Activated CD8-positive, alpha-beta memory T cell treated with anti-CD3 and anti-CD28 coated beads for 36 hours (primary cell): ENCODE measurements around the gene TMEM203. TPM values are rescaled to one million over a fixed set of nuclear protein-coding genes. Genes with fewer than 3 reads are reported as not detected.

Experiments
- CTCF ChIA-PET: fragments of 350-600 bp; sonication (Branson Sonifier 250); formaldehyde crosslinking; loops from one replicate; lab custom pipeline; 2021; ENCODE audit warnings: antibody characterized with exemption; lab: Charles Lee
- POLR2A ChIA-PET: fragments of 350-600 bp; sonication (Branson Sonifier 250); formaldehyde crosslinking; loops from one replicate; lab custom pipeline; 2021; ENCODE audit warnings: antibody characterized with exemption; lab: Charles Lee
- total RNA-seq, 2 experiments: library from RNA; stranded (reverse); gene quantifications; one replicate each; pipeline ENCODE4 v1.2.3, GENCODE V29; 2021

TMEM203 gene
- total RNA-seq, 2 experiments from 2014 or later = 47.0 to 47.1 TPM

GRCh38 chr9:137234055-137234697 is 28.7 kb upstream of the TMEM203 start:
- ChIA-PET POLR2A (interaction anchor here (1.0 kb wide), 1 partner anchor 67 kb away, joined by 3 read pairs; no protein-coding TSS in a partner anchor), CTCF (interaction anchor here (0.8 to 1.5 kb wide), 2 partner anchors 38 to 105 kb away, joined by 3 read pairs; no protein-coding TSS in a partner anchor)

- POLR2A ChIA-PET = no interaction called here
- CTCF ChIA-PET = no interaction called here
These were observed 27.9 kb upstream of the TMEM203 start for GRCh38 chr9:137233143-137233980.

DNA sequence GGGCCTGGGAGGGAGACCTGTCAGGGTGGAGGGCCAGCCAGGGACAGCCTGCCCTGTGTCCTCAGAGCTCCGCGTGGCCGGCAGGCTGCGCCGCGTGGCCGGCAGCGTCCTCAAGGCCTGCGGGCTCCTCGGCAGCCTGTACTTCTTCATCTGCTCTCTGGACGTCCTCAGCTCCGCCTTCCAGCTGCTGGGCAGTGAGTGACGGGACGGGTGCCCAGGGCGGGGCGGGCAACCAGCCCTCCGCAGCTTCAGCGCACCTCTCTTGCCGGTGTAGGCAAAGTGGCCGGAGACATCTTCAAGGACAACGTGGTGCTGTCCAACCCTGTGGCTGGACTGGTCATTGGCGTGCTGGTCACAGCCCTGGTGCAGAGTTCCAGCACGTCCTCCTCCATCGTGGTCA is 27.1 kb upstream of the TMEM203 start:
- ChIA-PET POLR2A (no interaction called here), CTCF (no interaction called here)

- CTCF ChIA-PET = no interaction called here
- POLR2A ChIA-PET = no interaction called here
These were observed 26.7 kb upstream of the TMEM203 start for GRCh38 chr9:137232101-137232500.

DNA sequence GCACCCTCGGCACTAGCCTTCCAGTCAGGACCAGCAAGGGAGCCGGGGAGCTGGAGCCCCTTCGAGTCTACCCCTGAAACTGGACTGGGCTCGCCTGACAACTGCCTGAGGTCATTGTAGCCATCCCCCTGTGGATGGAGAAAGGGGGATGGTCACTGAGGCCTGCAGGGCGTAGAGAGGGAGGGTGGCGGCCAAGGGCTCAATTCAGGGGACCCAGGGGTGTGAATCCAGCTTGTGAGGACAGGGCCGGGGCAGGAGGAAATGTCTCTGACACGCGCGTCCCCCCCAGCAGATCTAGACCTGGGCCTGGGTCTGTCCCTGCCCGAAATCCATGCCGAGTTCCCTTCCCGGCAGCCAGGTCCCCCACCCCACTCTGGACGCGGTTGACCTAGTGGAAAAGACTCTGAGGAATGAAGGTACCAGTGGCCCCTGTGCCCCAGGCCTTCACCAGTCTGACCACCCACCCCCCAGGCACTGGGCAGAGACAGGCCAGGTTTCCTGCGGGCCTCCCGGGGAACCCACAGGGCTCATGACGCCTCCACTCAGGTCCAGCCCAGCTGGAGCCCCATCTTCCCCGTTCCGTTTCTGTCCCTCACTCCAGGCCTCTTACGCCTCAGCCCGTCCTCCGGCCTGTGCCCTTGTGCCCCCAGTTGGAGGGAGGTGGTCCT is 26.1 kb upstream of the TMEM203 start:
- CTCF ChIA-PET = interaction anchor here (0.6 to 1.2 kb wide), 2 partner anchors 43 to 108 kb away, joined by 4 read pairs; partner anchors contain the start of genes ANAPC2 and SSNA1
- POLR2A ChIA-PET = no interaction called here

GRCh38 chr9:137230705-137231371 is 25.4 kb upstream of the TMEM203 start, which contains the start of gene SLC34A3:
SLC34A3 (plus strand) TSS chr9:137230901; CDS start chr9:137231703, 802 bp downstream.
- POLR2A ChIA-PET = no interaction called here
- CTCF ChIA-PET = interaction anchor here (1.2 kb wide), 1 partner anchor 42 kb away, joined by 4 read pairs; the partner anchor contains the start of genes ANAPC2 and SSNA1

GRCh38 chr9:137229903-137230704 is 24.7 kb upstream of the TMEM203 start:
- POLR2A ChIA-PET = no interaction called here
- CTCF ChIA-PET = interaction anchor here (1.2 kb wide), 1 partner anchor 41 kb away, joined by 4 read pairs; the partner anchor contains the start of genes ANAPC2 and SSNA1

DNA sequence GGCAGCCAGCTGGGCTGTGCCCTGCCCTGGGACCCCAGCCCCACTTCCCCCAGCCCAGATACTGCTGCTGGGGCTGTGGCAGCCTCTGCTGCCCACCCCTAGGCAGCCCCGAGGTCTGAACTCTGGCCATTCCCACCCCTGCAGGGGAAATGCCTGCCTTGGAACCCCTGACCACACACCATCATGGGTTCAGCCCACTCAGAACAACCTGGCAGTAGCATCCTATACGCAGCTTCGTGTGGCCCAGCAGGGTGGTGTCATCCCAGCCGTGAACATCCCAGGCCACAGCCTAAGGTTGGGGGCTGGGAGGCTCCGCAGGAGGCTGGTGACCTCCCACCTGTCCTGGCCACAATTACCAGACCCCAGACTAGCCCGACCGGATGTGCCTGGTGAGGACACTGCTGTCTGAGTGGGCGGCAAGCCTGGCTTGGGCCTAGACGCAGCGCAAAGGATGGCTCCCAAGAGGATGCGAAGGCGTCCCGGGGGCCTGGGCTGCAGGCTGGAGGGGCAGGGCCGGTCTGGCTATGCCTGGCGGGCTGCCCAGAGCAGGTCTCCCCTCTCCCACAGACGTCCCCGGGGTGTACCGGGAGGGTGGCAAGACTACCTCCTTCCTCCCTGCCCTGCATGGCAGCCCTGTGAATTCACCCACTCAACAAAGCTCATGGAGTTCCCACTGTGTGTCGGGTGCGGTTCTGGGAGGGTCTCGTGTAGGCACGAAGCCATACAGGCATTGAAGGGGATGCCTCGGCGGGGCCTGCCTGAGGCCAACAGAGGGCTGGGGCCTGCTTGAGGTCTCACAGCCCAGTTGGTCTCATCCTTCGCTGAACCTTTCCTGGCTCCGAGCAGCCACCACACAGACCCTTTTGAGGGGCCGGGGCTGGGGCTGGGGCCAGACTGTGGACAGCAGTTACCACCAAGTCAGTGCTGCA is 23.8 kb upstream of the TMEM203 start:
- ChIA-PET POLR2A (no interaction called here), CTCF (interaction anchor here (2.3 to 2.7 kb wide), 2 partner anchors 41 to 115 kb away, joined by 14 to 16 read pairs; partner anchors contain the start of genes ANAPC2, DPP7 and SSNA1)

DNA sequence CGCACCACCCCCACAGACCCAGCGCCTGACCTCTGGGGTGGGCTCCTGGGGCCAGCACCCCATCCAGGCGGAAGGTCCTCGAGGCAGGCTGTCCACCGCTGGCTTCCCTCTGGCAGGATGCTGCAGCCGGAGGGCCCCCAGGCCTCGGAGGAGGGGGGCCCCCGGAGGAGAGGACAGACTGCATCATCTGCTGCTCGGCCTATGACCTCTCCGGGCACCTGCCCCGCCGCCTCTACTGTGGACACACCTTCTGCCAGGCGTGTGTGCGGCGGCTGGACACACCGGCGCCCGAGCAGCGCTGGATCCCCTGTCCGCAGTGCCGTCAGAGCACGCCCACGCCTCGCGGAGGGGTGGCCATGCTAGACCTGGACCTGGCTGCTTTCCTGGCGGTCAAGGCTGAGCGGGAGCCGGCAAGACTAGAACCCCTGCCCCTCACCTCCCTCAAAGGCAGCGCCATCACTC is 23.1 kb upstream of the TMEM203 start:
- CTCF ChIA-PET = interaction anchor here (1.4 to 7.0 kb wide), 7 partner anchors 8 to 137 kb away, joined by 3 to 49 read pairs (median 14); partner anchors contain the start of genes ANAPC2, DPP7, SSNA1 and TUBB4B
- POLR2A ChIA-PET = interaction anchor here (2.7 kb wide), 1 partner anchor 12 kb away, joined by 6 read pairs; the partner anchor contains the start of gene TUBB4B

DNA sequence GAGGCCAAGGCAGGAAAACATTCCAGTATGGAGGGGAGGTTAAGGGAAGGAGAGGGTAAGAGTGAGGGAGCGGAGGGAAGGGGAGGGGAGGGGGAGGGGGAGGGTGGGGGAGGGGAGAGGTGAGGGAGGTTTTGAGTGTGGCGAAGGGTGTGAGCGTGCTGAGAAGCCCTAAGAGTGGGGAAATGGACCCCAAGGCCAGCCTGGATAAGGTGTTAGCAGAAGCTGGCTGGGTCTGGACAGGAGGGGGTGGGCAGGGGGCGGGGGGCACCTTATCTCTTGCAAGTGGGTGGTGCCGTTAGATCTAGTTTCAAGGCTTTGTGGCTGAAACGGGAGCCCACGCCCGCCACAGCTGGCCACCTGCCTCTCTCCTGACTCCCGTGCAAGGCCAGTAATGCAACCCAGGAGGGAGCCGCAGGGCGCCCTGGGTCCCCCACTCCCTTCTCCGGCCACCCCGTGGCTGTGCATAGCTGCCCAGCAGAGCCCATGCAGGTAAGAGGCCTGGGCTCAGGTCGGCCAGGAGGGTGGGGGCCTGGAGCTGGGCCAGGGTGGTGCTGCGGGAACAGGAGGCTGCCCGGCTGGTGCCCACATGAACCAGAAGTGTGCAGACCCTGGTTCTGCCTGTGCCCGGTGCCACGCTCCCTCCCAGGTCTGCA is 22.5 kb upstream of the TMEM203 start:
- POLR2A ChIA-PET = interaction anchor here (0.6 to 2.7 kb wide), 2 partner anchors 13 to 108 kb away, joined by 3 to 6 read pairs; partner anchors contain the start of gene TUBB4B

GRCh38 chr9:137227054-137227852 is 21.8 kb upstream of the TMEM203 start, which contains the start of gene RNF224:
RNF224 (plus strand) TSS chr9:137227502; CDS start chr9:137228336, 834 bp downstream.
- POLR2A ChIA-PET = interaction anchor here (0.6 to 2.7 kb wide), 2 partner anchors 13 to 108 kb away, joined by 3 to 6 read pairs; partner anchors contain the start of gene TUBB4B
- CTCF ChIA-PET = interaction anchor here (0.5 to 7.0 kb wide), 19 partner anchors 9 to 183 kb away, joined by 3 to 49 read pairs (median 5); partner anchors contain the start of genes ANAPC2, DPP7, NPDC1 and SSNA1

More for the DNA sequence above, 22.5 kb upstream of the TMEM203 start:
- CTCF ChIA-PET = interaction anchor here (0.7 to 7.0 kb wide), 16 partner anchors 9 to 181 kb away, joined by 3 to 49 read pairs (median 6); partner anchors contain the start of genes ANAPC2, DPP7, NPDC1 and SSNA1

GRCh38 chr9:137226338-137227053 is 21.0 kb upstream of the TMEM203 start:
- POLR2A ChIA-PET = interaction anchor here (2.7 kb wide), 1 partner anchor 14 kb away, joined by 6 read pairs; the partner anchor contains the start of gene TUBB4B

GRCh38 chr9:137225699-137226331 is 20.4 kb upstream of the TMEM203 start:
- POLR2A ChIA-PET = interaction anchor here (2.7 kb wide), 1 partner anchor 15 kb away, joined by 6 read pairs; the partner anchor contains the start of gene TUBB4B
- CTCF ChIA-PET = interaction anchor here (0.5 to 7.0 kb wide), 7 partner anchors 11 to 158 kb away, joined by 3 to 49 read pairs (median 6); partner anchors contain the start of gene TUBB4B

More at GRCh38 chr9:137226338-137227053, 21.0 kb upstream of the TMEM203 start:
- CTCF ChIA-PET = interaction anchor here (1.0 to 7.0 kb wide), 11 partner anchors 8 to 182 kb away, joined by 3 to 49 read pairs (median 7); partner anchors contain the start of genes ANAPC2, DPP7 and SSNA1
